ENCODE measurements around the gene UTS2R. TPM values are rescaled to one million over a fixed set of nuclear protein-coding genes. Genes with fewer than 3 reads are reported as not detected.
A peak's percentile ranks its signal among the peaks of the same experiment; 100 is the strongest.

UTS2R gene
- total RNA-seq, 4 donors from 2014 or later = not detected

GRCh38 chr17:82389379-82389778, 17.8 kb downstream of the UTS2R start:
- TF ChIP-seq POLR2A (IDR thresholded peaks at IDR 0.05) = no peak
- Histone ChIP-seq H3K27ac (no peak overlapping the region), H3K36me3 (peaks cover 0 to 36% of the 10 kb centered on the region in 2 donors), H3K9me3 (no peaks in the 10 kb centered on the region), H3K27me3 (peaks cover 39% of the 10 kb centered on the region), H3K4me3 (no peak overlapping the region), H3K4me1 (peaks cover 0 to 28% (median 17%) of the 10 kb centered on the region in 3 donors)
- 77% methylated on average over 6 to 9 of the region's 10 CpGs for WGBS, 2 donors (ENCODE audit: low coverage in 1 of 2)
- ATAC-seq = no peak

- WGBS, 2 donors (ENCODE audit: low coverage in 1 of 2) = 91 to 100% methylated on average over 1 to 8 of the region's 34 CpGs
- Histone ChIP-seq H3K9me3 (no peaks in the 10 kb centered on the region), H3K27me3 (peaks cover 31% of the 10 kb centered on the region), H3K27ac (no peak overlapping the region), H3K4me1 (peaks cover 0 to 20% (median 10%) of the 10 kb centered on the region in 3 donors), H3K4me3 (no peak overlapping the region), H3K36me3 (peaks cover 0 to 45% of the 10 kb centered on the region in 2 donors)
- TF ChIP-seq POLR2AphosphoS5 (IDR thresholded peaks at IDR 0.05) (no peak), EP300 (IDR thresholded peaks at IDR 0.05) (no peak), CTCF (IDR thresholded peaks at IDR 0.05) (no peak), POLR2A (IDR thresholded peaks at IDR 0.05) (no peak)
- no peak for ATAC-seq
Observed at GRCh38 chr17:82390015-82390859, 18.7 kb downstream of the UTS2R start.

GRCh38 chr17:82390860-82391435, 19.4 kb downstream of the UTS2R start:
- TF ChIP-seq EP300 (IDR thresholded peaks at IDR 0.05) (no peak), POLR2AphosphoS5 (IDR thresholded peaks at IDR 0.05) (no peak), POLR2A (IDR thresholded peaks at IDR 0.05) (no peak), CTCF (IDR thresholded peaks at IDR 0.05) (no peak)
- Histone ChIP-seq H3K4me3 (no peak overlapping the region), H3K9me3 (no peaks in the 10 kb centered on the region), H3K27ac (no peak overlapping the region), H3K36me3 (peaks cover 0 to 48% of the 10 kb centered on the region in 2 donors), H3K27me3 (peaks cover 24% of the 10 kb centered on the region), H3K4me1 (peaks cover 0 to 14% (median 9%) of the 10 kb centered on the region in 3 donors)
- ATAC-seq = peak; percentile 7
- WGBS, 2 donors (ENCODE audit: low coverage in 1 of 2) = 92% methylated on average over 6 of the region's 13 CpGs; no CpG with 5 or more reads in 1 of the 2 donors

GRCh38 chr17:82391496-82392066, 20.0 kb downstream of the UTS2R start:
- H3K9me3 ChIP-seq = no peaks in the 10 kb centered on the region
- H3K4me3 ChIP-seq = no peak overlapping the region
- peaks cover 0 to 49% of the 10 kb centered on the region in 2 donors for H3K36me3 ChIP-seq
- H3K27ac ChIP-seq = no peak overlapping the region
- H3K27me3 ChIP-seq = peaks cover 17% of the 10 kb centered on the region
- WGBS, 2 donors (ENCODE audit: low coverage in 1 of 2) = 84% methylated on average over 5 of the region's 23 CpGs; no CpG with 5 or more reads in 1 of the 2 donors
- TF ChIP-seq EP300 (IDR thresholded peaks at IDR 0.05) = no peak
- no peak for TF ChIP-seq CTCF (IDR thresholded peaks at IDR 0.05)
- no peak for TF ChIP-seq POLR2A (IDR thresholded peaks at IDR 0.05)
- TF ChIP-seq POLR2AphosphoS5 (IDR thresholded peaks at IDR 0.05) = no peak
- ATAC-seq = no peak
- H3K4me1 ChIP-seq = peaks cover 0 to 8% (median 6%) of the 10 kb centered on the region in 3 donors

- TF ChIP-seq POLR2AphosphoS5 (IDR thresholded peaks at IDR 0.05) = no peak
- no peak for TF ChIP-seq POLR2A (IDR thresholded peaks at IDR 0.05)
- TF ChIP-seq CTCF (IDR thresholded peaks at IDR 0.05) = no peak
- no peak for TF ChIP-seq EP300 (IDR thresholded peaks at IDR 0.05)
- no peak for ATAC-seq
- peaks cover 0 to 7% (median 0%) of the 10 kb centered on the region in 3 donors for H3K4me1 ChIP-seq
- H3K36me3 ChIP-seq = peaks cover 0 to 57% of the 10 kb centered on the region in 2 donors
- no peak overlapping the region for H3K4me3 ChIP-seq
- WGBS, 2 donors (ENCODE audit: low coverage in 1 of 2) = 86% methylated on average over 11 of the region's 28 CpGs; no CpG with 5 or more reads in 1 of the 2 donors
- no peaks in the 10 kb centered on the region for H3K9me3 ChIP-seq
- H3K27me3 ChIP-seq = peaks cover 10% of the 10 kb centered on the region
- no peak overlapping the region for H3K27ac ChIP-seq
Observed at GRCh38 chr17:82392209-82392920, 20.8 kb downstream of the UTS2R start.
